Natural killer cell (primary cell): ENCODE data around the gene GGTA1. TPM values are rescaled to one million over a fixed set of nuclear protein-coding genes. Genes with fewer than 3 reads are reported as not detected.

Source experiments
- ATAC-seq, 3 donors: fragments of 150-1000 bp in 2 of 3; fragments of 200-7000 bp in 1 of 3; cut with Tn5 transposase; 1 replicate in 1 of 3; 2 replicates in 2 of 3; pipeline ENCODE4 v1.10.0; 2021; ENCODE audit warnings: mild to moderate bottlenecking in 2 of 3, moderate library complexity in 2 of 3
- DNase-seq, 2 donors: peaks; one replicate each; pipeline versions ENCODE4 v3.0.0 to v3.0.0-alpha.2; 2013 to 2021; ENCODE audit warnings: mixed read lengths in 1 of 2
- H3K27ac ChIP-seq: one replicate; pipeline ENCODE4 v1.5.1; 2013; ENCODE audit warnings: mild to moderate bottlenecking, low read length
- H3K27me3 ChIP-seq: one replicate; pipeline ENCODE4 v1.6.1; 2013; ENCODE audit warnings: low read length; ENCODE audit not compliant: control insufficient read depth, insufficient read depth
- H3K36me3 ChIP-seq: one replicate; pipeline ENCODE4 v1.6.1; 2013; ENCODE audit warnings: low read length; ENCODE audit not compliant: control insufficient read depth, insufficient read depth
- H3K4me1 ChIP-seq: one replicate; pipeline ENCODE4 v1.6.1; 2013; ENCODE audit warnings: low read length; ENCODE audit not compliant: control insufficient read depth, insufficient read depth
- H3K4me3 ChIP-seq: one replicate; pipeline ENCODE4 v1.5.1; 2013; ENCODE audit warnings: low read length
- H3K9me3 ChIP-seq: one replicate; pipeline ENCODE4 v1.6.1; 2013; ENCODE audit warnings: low read length; ENCODE audit not compliant: control insufficient read depth, insufficient read depth
- H3K27ac Mint-ChIP-seq, 2 donors: one replicate each; pipeline ENCODE4 v1.8.0; 2022; ENCODE audit warnings: mild to moderate bottlenecking in 2 of 2, mixed read lengths in 2 of 2, moderate library complexity in 1 of 2
- H3K27me3 Mint-ChIP-seq, 2 donors: one replicate each; pipeline ENCODE4 v1.8.0; 2022; ENCODE audit warnings: low read depth in 2 of 2, mixed read lengths in 2 of 2
- H3K36me3 Mint-ChIP-seq: one replicate; pipeline ENCODE4 v1.8.0; 2022; ENCODE audit warnings: mixed read lengths
- H3K4me1 Mint-ChIP-seq, 2 donors: one replicate each; pipeline ENCODE4 v1.8.0; 2022; ENCODE audit warnings: mixed read lengths in 2 of 2
- H3K4me3 Mint-ChIP-seq: one replicate; pipeline ENCODE4 v1.8.0; 2022; ENCODE audit warnings: mild to moderate bottlenecking, moderate library complexity, mixed read lengths
- H3K9me3 Mint-ChIP-seq, 2 donors: one replicate each; pipeline ENCODE4 v1.8.0; 2022; ENCODE audit warnings: mixed read lengths in 2 of 2
- CTCF ChIP-seq: fragments of 200-600 bp; IDR thresholded peaks from one replicate; pipeline ENCODE4 v1.8.0; 2022; ENCODE audit warnings: antibody characterized with exemption
- WGBS: methylation state at CpG from one replicate; pipeline ENCODE4 v1.1.7; 2013; ENCODE audit warnings: missing lambda C conversion rate; ENCODE audit not compliant: insufficient coverage; 5-methylcytosine and 5-hydroxymethylcytosine counted together
- intact Hi-C: fragments of 100-400 bp; cut with micrococcal nuclease; formaldehyde crosslinking; loops from one replicate; pipeline ENCODE4 v1.14.2; 2022
- total RNA-seq, 4 donors: library from RNA; stranded (reverse); fragments of 120-200 nt in 1 of 4; gene quantifications; one replicate each; pipeline versions ENCODE4 v1.2.3 to v1.2.4, GENCODE V29; 2013 to 2022

Gene GGTA1
- total RNA-seq, 3 donors from 2014 or later (not counting 1 experiment from before 2014, with no cell fraction given): 0.23 to 0.87 (median 0.55) TPM

GRCh38 chr9:121510766-121511550 is 11.3 kb upstream of the GGTA1 start:
- ATAC-seq (no peak), DNase-seq (no peak)
- WGBS: 38% methylated on average over 14 of the region's 15 CpGs
- intact Hi-C loops: no loop called here
- Mint-ChIP-seq H3K9me3 (no peaks in the 10 kb centered on the region), H3K27ac (no peak overlapping the region), H3K4me3 (no peak overlapping the region), H3K27me3 (peaks cover 2 to 5% of the 10 kb centered on the region in 2 donors), H3K4me1 (no peaks in the 10 kb centered on the region), H3K36me3 (no peaks in the 10 kb centered on the region)
- H3K4me3 ChIP-seq: no peak overlapping the region
- TF ChIP-seq CTCF: no peak
- H3K27ac ChIP-seq: no peak overlapping the region
- no peaks in the 10 kb centered on the region for H3K36me3 ChIP-seq
- H3K27me3 ChIP-seq: no peaks in the 10 kb centered on the region
- no peaks in the 10 kb centered on the region for H3K4me1 ChIP-seq
- no peaks in the 10 kb centered on the region for H3K9me3 ChIP-seq

- WGBS: 96% methylated on average over 3 of the region's 5 CpGs
- H3K9me3 Mint-ChIP-seq: no peaks in the 10 kb centered on the region
- no peaks in the 10 kb centered on the region for H3K4me1 Mint-ChIP-seq
- H3K27ac ChIP-seq: no peak overlapping the region
- no peak overlapping the region for H3K4me3 ChIP-seq
- H3K27ac Mint-ChIP-seq: no peak overlapping the region
- no peak for ATAC-seq
- no peaks in the 10 kb centered on the region for H3K4me1 ChIP-seq
- H3K27me3 ChIP-seq: no peaks in the 10 kb centered on the region
- no peaks in the 10 kb centered on the region for H3K36me3 ChIP-seq
- H3K4me3 Mint-ChIP-seq: no peak overlapping the region
- DNase-seq: no peak
- H3K27me3 Mint-ChIP-seq: peaks cover 10 to 11% of the 10 kb centered on the region in 2 donors
- TF ChIP-seq CTCF: no peak
- no peaks in the 10 kb centered on the region for H3K9me3 ChIP-seq
- no peaks in the 10 kb centered on the region for H3K36me3 Mint-ChIP-seq
- intact Hi-C loops: no loop called here
Measured at GRCh38 chr9:121509180-121509579, 9.5 kb upstream of the GGTA1 start.

- H3K4me3 ChIP-seq: no peak overlapping the region
- Mint-ChIP-seq H3K9me3 (no peaks in the 10 kb centered on the region), H3K27me3 (peaks cover 14 to 17% of the 10 kb centered on the region in 2 donors), H3K36me3 (no peaks in the 10 kb centered on the region), H3K27ac (no peak overlapping the region), H3K4me1 (no peaks in the 10 kb centered on the region), H3K4me3 (no peak overlapping the region)
- H3K36me3 ChIP-seq: no peaks in the 10 kb centered on the region
- DNase-seq: no peak
- no peak for TF ChIP-seq CTCF
- H3K27ac ChIP-seq: no peak overlapping the region
- H3K4me1 ChIP-seq: no peaks in the 10 kb centered on the region
- intact Hi-C loops: no loop called here
- no peak for ATAC-seq
- H3K27me3 ChIP-seq: no peaks in the 10 kb centered on the region
- H3K9me3 ChIP-seq: no peaks in the 10 kb centered on the region
Measured at GRCh38 chr9:121508415-121508814, 8.8 kb upstream of the GGTA1 start.
